Esophagus muscularis mucosa (tissue), 4 donors: ENCODE results near the gene ANKMY2.
A peak's percentile ranks its signal among the peaks of the same experiment; 100 is the strongest.

ENCODE experiments used
- EP300 ChIP-seq: sonication (generic); formaldehyde crosslinking; IDR thresholded peaks from one replicate; pipeline ENCODE4 v1.6.1; 2017; ENCODE audit warnings: antibody characterized with exemption
- POLR2A ChIP-seq: fragments of 450-650 bp; IDR thresholded peaks from one replicate; pipeline ENCODE4 v1.6.1; 2017; ENCODE audit warnings: antibody characterized with exemption, moderate library complexity, mild to moderate bottlenecking, low read depth
- POLR2AphosphoS5 ChIP-seq, 2 donors: sonication (generic); formaldehyde crosslinking; IDR thresholded peaks; one replicate each; pipeline ENCODE4 v1.6.1; 2017; ENCODE audit warnings: antibody characterized with exemption in 2 of 2
- TF ChIP-seq, protein P1 (sequence below), 3 experiments: fragments of 200-600 bp in 2 of 3; fragments of 450-650 bp in 1 of 3; sonication (generic) in 2 of 3; IDR thresholded peaks; one replicate each; pipeline ENCODE4 v1.5.1; 2017 to 2019; ENCODE audit warnings: antibody characterized with exemption in 3 of 3, mild to moderate bottlenecking in 2 of 3, moderate library complexity in 1 of 3

DNA sequence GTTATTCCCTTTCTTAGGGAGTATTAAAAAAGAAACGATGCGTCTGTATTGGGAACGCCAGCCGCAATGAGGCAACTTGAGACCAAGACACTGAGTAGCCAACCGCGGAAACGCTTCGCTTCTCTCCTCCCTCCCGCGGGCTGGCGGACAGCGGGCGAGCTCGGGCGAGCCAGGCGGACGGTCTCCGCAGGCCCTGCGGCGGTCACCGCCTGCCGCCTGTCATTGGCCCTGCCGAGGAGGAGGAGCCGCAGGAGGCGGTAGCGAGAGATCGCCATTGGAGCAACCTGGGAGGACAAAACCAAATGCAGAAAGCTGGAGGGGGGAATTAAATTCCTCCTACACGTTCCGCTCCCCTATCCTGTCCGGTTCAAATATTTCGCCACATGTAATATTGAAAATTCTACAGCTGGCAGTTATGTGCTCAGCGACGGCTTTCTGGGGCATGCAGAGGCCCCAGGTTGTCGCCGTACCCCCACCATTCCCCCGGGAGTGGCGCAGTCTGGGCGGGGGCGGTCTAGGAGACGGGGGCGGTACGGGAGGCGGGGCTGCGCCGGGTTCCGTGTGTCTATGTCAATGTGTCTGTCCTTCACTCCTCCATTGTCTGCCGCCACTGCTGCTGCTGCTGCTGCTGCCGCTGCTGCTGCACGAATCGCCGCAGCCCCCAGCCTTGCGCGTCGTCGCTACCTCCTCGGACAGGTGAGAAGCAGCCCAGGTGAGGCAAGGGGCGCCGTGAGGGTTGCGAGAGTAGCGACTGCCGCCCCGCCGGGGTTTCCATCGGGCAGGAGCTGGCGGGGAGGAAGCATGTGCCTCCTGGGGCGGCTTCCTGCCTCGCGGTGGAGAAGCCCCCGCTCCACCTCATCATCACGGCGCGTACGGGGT is at the start of gene ANKMY2, which contains the start of gene BZW2:
- TF ChIP-seq, protein P1, sequence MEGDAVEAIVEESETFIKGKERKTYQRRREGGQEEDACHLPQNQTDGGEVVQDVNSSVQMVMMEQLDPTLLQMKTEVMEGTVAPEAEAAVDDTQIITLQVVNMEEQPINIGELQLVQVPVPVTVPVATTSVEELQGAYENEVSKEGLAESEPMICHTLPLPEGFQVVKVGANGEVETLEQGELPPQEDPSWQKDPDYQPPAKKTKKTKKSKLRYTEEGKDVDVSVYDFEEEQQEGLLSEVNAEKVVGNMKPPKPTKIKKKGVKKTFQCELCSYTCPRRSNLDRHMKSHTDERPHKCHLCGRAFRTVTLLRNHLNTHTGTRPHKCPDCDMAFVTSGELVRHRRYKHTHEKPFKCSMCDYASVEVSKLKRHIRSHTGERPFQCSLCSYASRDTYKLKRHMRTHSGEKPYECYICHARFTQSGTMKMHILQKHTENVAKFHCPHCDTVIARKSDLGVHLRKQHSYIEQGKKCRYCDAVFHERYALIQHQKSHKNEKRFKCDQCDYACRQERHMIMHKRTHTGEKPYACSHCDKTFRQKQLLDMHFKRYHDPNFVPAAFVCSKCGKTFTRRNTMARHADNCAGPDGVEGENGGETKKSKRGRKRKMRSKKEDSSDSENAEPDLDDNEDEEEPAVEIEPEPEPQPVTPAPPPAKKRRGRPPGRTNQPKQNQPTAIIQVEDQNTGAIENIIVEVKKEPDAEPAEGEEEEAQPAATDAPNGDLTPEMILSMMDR (IDR thresholded peaks at IDR 0.05) = no peak
- peak; percentile 89 to 99 for TF ChIP-seq POLR2AphosphoS5 (IDR thresholded peaks at IDR 0.05)
- TF ChIP-seq POLR2A = peak; percentile 89
- TF ChIP-seq EP300 = no peak
